Measurements from ENCODE around the gene TRIM29.

TRIM29 gene

GRCh38 chr11:120065876-120066275 lies 72.0 kb downstream of the TRIM29 start:
- DNase-seq (ENCODE audit: low spot score in 2 of 2): no peak
- Mint-ChIP-seq H3K9me3 (no peaks in the 10 kb centered on the region), H3K4me1 (no peaks in the 10 kb centered on the region), H3K27ac (no peak overlapping the region), H3K27me3 (peaks cover 11% of the 10 kb centered on the region), H3K36me3 (no peaks in the 10 kb centered on the region), H3K4me3 (no peak overlapping the region)
- no peak for ATAC-seq (ENCODE audit: low read depth)

- ATAC-seq (ENCODE audit: low read depth) (no peak), DNase-seq (ENCODE audit: low spot score in 2 of 2) (no peak)
- no peaks in the 10 kb centered on the region for H3K4me1 Mint-ChIP-seq
- no peak overlapping the region for H3K4me3 Mint-ChIP-seq
- peaks cover 12% of the 10 kb centered on the region for H3K27me3 Mint-ChIP-seq
- no peaks in the 10 kb centered on the region for H3K36me3 Mint-ChIP-seq
- no peak overlapping the region for H3K27ac Mint-ChIP-seq
- no peaks in the 10 kb centered on the region for H3K9me3 Mint-ChIP-seq
Measured at GRCh38 chr11:120065176-120065575, 72.7 kb downstream of the TRIM29 start.

- no peak for DNase-seq (ENCODE audit: low spot score in 2 of 2)
- H3K27me3 Mint-ChIP-seq: peaks cover 12% of the 10 kb centered on the region
- no peaks in the 10 kb centered on the region for H3K36me3 Mint-ChIP-seq
- H3K9me3 Mint-ChIP-seq: no peaks in the 10 kb centered on the region
- no peaks in the 10 kb centered on the region for H3K4me1 Mint-ChIP-seq
- H3K27ac Mint-ChIP-seq: no peak overlapping the region
- no peak overlapping the region for H3K4me3 Mint-ChIP-seq
- ATAC-seq (ENCODE audit: low read depth): no peak
Measured at GRCh38 chr11:120064341-120064740, 73.6 kb downstream of the TRIM29 start.

- Mint-ChIP-seq H3K36me3 (no peaks in the 10 kb centered on the region), H3K4me3 (no peak overlapping the region), H3K4me1 (no peaks in the 10 kb centered on the region), H3K9me3 (no peaks in the 10 kb centered on the region), H3K27me3 (peaks cover 11% of the 10 kb centered on the region), H3K27ac (no peak overlapping the region)
- ATAC-seq (ENCODE audit: low read depth): no peak
- no peak for DNase-seq (ENCODE audit: low spot score in 2 of 2)
Measured at GRCh38 chr11:120063686-120064340, 74.1 kb downstream of the TRIM29 start.

- Mint-ChIP-seq H3K4me1 (no peaks in the 10 kb centered on the region), H3K36me3 (no peaks in the 10 kb centered on the region), H3K4me3 (no peak overlapping the region), H3K27ac (no peak overlapping the region), H3K27me3 (peaks cover 17% of the 10 kb centered on the region), H3K9me3 (no peaks in the 10 kb centered on the region)
- no peak for DNase-seq (ENCODE audit: low spot score in 2 of 2)
- ATAC-seq (ENCODE audit: low read depth): no peak
Measured at GRCh38 chr11:120062561-120062930, 75.4 kb downstream of the TRIM29 start.

- Mint-ChIP-seq H3K9me3 (no peaks in the 10 kb centered on the region), H3K4me1 (no peaks in the 10 kb centered on the region), H3K36me3 (no peaks in the 10 kb centered on the region), H3K4me3 (no peak overlapping the region), H3K27ac (no peak overlapping the region), H3K27me3 (peaks cover 20% of the 10 kb centered on the region)
- no peak for DNase-seq (ENCODE audit: low spot score in 2 of 2)
- no peak for ATAC-seq (ENCODE audit: low read depth)
Measured at GRCh38 chr11:120061761-120062560, 76.0 kb downstream of the TRIM29 start.
